Tibial nerve (tissue), 4 donors: ENCODE data around the gene IL1F10. TPM values are rescaled to one million over a fixed set of nuclear protein-coding genes. Genes with fewer than 3 reads are reported as not detected.

Experiments
- DNase-seq, 2 donors: peaks; one replicate each; pipeline ENCODE4 v3.0.0-alpha.2; 2019; ENCODE audit warnings: low spot score in 2 of 2
- H3K27ac ChIP-seq, 4 donors: fragments of 200-600 bp; sonication (generic) in 3 of 4; one replicate each; pipeline ENCODE4 v1.5.1; 2017 to 2019; ENCODE audit warnings: mild to moderate bottlenecking in 1 of 4
- H3K27me3 ChIP-seq, 2 donors: fragments of 200-600 bp; sonication (generic) in 1 of 2; one replicate each; pipeline versions ENCODE4 v1.5.1 to v1.6.0; 2017 to 2019
- H3K36me3 ChIP-seq, 3 donors: fragments of 200-600 bp; sonication (generic); one replicate each; pipeline ENCODE4 v1.5.1; 2018 to 2019
- H3K4me1 ChIP-seq, 4 donors: fragments of 200-600 bp; sonication (generic) in 3 of 4; one replicate each; pipeline ENCODE4 v1.5.1; 2017 to 2019
- H3K4me3 ChIP-seq, 4 donors: fragments of 200-600 bp; sonication (generic) in 3 of 4; one replicate each; pipeline ENCODE4 v1.5.1; 2017 to 2019; ENCODE audit warnings: mild to moderate bottlenecking in 1 of 4, moderate library complexity in 1 of 4
- H3K9me3 ChIP-seq, 4 donors: fragments of 200-600 bp; sonication (generic) in 3 of 4; one replicate each; pipeline ENCODE4 v1.5.1; 2017 to 2019
- EP300 ChIP-seq, 2 donors: sonication (generic); formaldehyde crosslinking; IDR thresholded peaks; one replicate each; pipeline ENCODE4 v1.6.1; 2017; ENCODE audit warnings: antibody characterized with exemption in 2 of 2, mild to moderate bottlenecking in 1 of 2
- POLR2A ChIP-seq, 2 donors: fragments of 450-650 bp; IDR thresholded peaks; one replicate each; pipeline ENCODE4 v1.6.1; 2017; ENCODE audit warnings: antibody characterized with exemption in 2 of 2, mild to moderate bottlenecking in 2 of 2, moderate library complexity in 2 of 2
- whole genome bisulfite sequencing, 2 donors: methylation state at CpG; one replicate each; pipeline ENCODE4 v1.1.5; 2018; 5-methylcytosine and 5-hydroxymethylcytosine counted together
- total RNA-seq, 4 donors: library from RNA; depleted of rRNA; stranded (reverse); fragments of >200 nt; gene quantifications; one replicate each; pipeline ENCODE4 v1.1.0, GENCODE V29; 2016
- TF ChIP-seq, protein P1 (sequence below), 5 experiments: fragments of 200-600 bp in 3 of 5; fragments of 450-650 bp in 2 of 5; sonication (generic) in 3 of 5; IDR thresholded peaks; one replicate each; pipeline ENCODE4 v1.5.1; 2016 to 2019; ENCODE audit warnings: antibody characterized with exemption in 5 of 5, mild to moderate bottlenecking in 3 of 5, moderate library complexity in 2 of 5

Gene IL1F10
- total RNA-seq, 4 donors from 2014 or later: not detected

- Histone ChIP-seq H3K4me1 (no peaks in the 10 kb centered on the region), H3K9me3 (peaks cover 0 to 4% (median 0%) of the 10 kb centered on the region in 4 donors), H3K27me3 (no peaks in the 10 kb centered on the region), H3K4me3 (no peak overlapping the region), H3K36me3 (no peaks in the 10 kb centered on the region), H3K27ac (no peak overlapping the region)
- 41 to 75% methylated on average over 2 of the region's 2 CpGs for WGBS, 2 donors
- DNase-seq: no peak
- no peak for TF ChIP-seq EP300 (IDR thresholded peaks at IDR 0.05)
- TF ChIP-seq, protein P1, sequence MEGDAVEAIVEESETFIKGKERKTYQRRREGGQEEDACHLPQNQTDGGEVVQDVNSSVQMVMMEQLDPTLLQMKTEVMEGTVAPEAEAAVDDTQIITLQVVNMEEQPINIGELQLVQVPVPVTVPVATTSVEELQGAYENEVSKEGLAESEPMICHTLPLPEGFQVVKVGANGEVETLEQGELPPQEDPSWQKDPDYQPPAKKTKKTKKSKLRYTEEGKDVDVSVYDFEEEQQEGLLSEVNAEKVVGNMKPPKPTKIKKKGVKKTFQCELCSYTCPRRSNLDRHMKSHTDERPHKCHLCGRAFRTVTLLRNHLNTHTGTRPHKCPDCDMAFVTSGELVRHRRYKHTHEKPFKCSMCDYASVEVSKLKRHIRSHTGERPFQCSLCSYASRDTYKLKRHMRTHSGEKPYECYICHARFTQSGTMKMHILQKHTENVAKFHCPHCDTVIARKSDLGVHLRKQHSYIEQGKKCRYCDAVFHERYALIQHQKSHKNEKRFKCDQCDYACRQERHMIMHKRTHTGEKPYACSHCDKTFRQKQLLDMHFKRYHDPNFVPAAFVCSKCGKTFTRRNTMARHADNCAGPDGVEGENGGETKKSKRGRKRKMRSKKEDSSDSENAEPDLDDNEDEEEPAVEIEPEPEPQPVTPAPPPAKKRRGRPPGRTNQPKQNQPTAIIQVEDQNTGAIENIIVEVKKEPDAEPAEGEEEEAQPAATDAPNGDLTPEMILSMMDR (IDR thresholded peaks at IDR 0.05): no peak
- TF ChIP-seq POLR2A (IDR thresholded peaks at IDR 0.05): no peak
Measured at GRCh38 chr2:113061241-113061640, 6.5 kb upstream of the IL1F10 start.

GRCh38 chr2:113061896-113062770 lies 5.6 kb upstream of the IL1F10 start:
- WGBS, 2 donors: 85 to 86% methylated on average over 18 of the region's 18 CpGs
- DNase-seq: no peak
- H3K27me3 ChIP-seq: no peaks in the 10 kb centered on the region
- H3K27ac ChIP-seq: no peak overlapping the region
- H3K4me3 ChIP-seq: no peak overlapping the region
- H3K4me1 ChIP-seq: no peaks in the 10 kb centered on the region
- peaks cover 0 to 4% (median 0%) of the 10 kb centered on the region in 4 donors for H3K9me3 ChIP-seq
- H3K36me3 ChIP-seq: no peaks in the 10 kb centered on the region
- TF ChIP-seq EP300 (IDR thresholded peaks at IDR 0.05) (no peak), POLR2A (IDR thresholded peaks at IDR 0.05) (no peak)
- TF ChIP-seq, protein P1 (IDR thresholded peaks at IDR 0.05): no peak

DNA sequence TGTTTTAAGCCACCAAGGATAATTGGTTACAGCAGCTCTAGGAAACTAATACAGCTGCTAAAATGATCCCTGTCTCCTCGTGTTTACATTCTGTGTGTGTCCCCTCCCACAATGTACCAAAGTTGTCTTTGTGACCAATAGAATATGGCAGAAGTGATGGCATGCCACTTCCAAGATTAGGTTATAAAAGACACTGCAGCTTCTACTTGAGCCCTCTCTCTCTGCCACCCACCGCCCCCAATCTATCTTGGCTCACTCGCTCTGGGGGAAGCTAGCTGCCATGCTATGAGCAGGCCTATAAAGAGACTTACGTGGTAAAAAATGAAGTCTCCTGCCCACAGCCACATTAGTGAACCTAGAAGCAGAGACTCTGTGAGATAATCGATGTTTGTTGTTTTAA lies 3.5 kb upstream of the IL1F10 start:
- Histone ChIP-seq H3K4me1 (no peaks in the 10 kb centered on the region), H3K36me3 (no peaks in the 10 kb centered on the region), H3K27me3 (no peaks in the 10 kb centered on the region), H3K27ac (no peak overlapping the region), H3K4me3 (no peak overlapping the region), H3K9me3 (peaks cover 0 to 4% (median 0%) of the 10 kb centered on the region in 4 donors)
- TF ChIP-seq, protein P1 (IDR thresholded peaks at IDR 0.05): no peak
- TF ChIP-seq EP300 (IDR thresholded peaks at IDR 0.05) (no peak), POLR2A (IDR thresholded peaks at IDR 0.05) (no peak)
- DNase-seq: no peak
- 56 to 88% methylated on average over 5 of the region's 5 CpGs for WGBS, 2 donors

GRCh38 chr2:113064898-113065297 lies 2.9 kb upstream of the IL1F10 start:
- H3K27me3 ChIP-seq: no peaks in the 10 kb centered on the region
- 80 to 86% methylated on average over 1 of the region's 1 CpG for WGBS, 2 donors
- DNase-seq: no peak
- H3K4me1 ChIP-seq: no peaks in the 10 kb centered on the region
- no peak for TF ChIP-seq POLR2A (IDR thresholded peaks at IDR 0.05)
- no peak for TF ChIP-seq EP300 (IDR thresholded peaks at IDR 0.05)
- TF ChIP-seq, protein P1 (IDR thresholded peaks at IDR 0.05): no peak
- no peak overlapping the region for H3K4me3 ChIP-seq
- peaks cover 0 to 4% (median 0%) of the 10 kb centered on the region in 4 donors for H3K9me3 ChIP-seq
- H3K27ac ChIP-seq: no peak overlapping the region
- no peaks in the 10 kb centered on the region for H3K36me3 ChIP-seq

DNA sequence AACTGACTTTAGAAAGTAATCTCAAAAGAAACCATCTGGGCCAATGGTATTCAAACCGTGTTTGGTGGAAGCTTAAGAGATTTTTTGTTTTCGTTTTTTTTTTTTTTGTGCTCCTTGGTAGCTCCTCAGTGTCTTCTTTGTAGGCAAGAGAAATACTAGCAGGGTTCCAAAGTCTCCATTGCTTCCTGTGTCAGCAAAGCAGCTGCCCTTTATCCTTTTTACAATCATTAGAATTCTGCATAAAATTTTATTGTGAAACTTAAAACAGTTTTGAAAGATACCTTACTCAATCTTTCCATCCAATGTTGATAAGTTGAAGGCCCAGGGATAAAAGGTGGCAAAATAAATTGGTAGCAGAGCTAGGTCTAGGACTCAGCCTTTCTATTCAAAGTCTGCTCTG lies 479 bp downstream of the IL1F10 start:
- Histone ChIP-seq H3K27me3 (no peaks in the 10 kb centered on the region), H3K9me3 (peaks cover 0 to 4% (median 0%) of the 10 kb centered on the region in 4 donors), H3K4me1 (no peaks in the 10 kb centered on the region), H3K4me3 (no peak overlapping the region), H3K36me3 (no peaks in the 10 kb centered on the region), H3K27ac (no peak overlapping the region)
- DNase-seq: no peak
- TF ChIP-seq POLR2A (IDR thresholded peaks at IDR 0.05): no peak
- 77 to 78% methylated on average over 2 of the region's 2 CpGs for WGBS, 2 donors
